Measurements from ENCODE around the gene IFT81. TPM values are rescaled to one million over a fixed set of nuclear protein-coding genes. Genes with fewer than 3 reads are reported as not detected.

The IFT81 gene
- total and polyA plus RNA-seq, 2 donors (not counting 3 experiments of a cell fraction or from before 2014, with no cell fraction given), result 2.4 to 9.8 TPM

DNA sequence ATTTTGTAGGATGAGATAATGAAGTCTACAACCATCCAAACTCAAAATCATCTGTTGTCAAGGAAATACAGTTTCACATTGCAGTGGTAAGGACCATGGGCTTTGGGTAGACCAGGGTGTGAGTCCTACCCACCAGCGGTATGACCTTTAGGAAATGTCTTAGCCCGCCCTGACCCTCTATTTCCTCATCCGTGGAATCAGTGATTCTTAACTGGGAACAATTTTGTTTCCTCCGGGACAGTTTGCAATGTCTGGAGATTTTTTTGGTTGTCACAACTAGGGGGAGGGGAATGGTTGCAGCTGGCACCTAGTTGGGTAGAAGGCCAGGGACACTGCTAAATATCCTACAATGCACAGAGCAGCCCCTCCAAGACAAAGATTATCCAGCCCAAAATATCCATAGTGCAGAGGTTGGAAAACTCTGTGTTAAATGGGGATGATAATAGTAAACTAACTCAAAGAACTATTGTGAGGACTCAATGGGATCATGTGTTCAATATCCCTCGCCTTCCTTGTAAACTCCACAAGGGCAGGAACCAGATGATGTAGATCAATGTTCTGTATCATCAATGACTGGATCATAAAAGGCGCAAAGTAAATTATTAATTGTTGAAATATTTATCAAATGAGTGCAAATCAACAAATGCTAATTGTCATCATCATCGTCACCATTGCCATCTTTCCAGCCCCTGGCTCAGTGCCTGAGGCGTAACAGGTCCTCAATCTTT, 15.7 kb upstream of the IFT81 start:
- Histone ChIP-seq H3K4me1 (ENCODE audit: control insufficient read depth, extremely low read depth, insufficient read depth, low read length) (peaks cover 15% of the 10 kb centered on the region), H3K79me2 (ENCODE audit: control insufficient read depth, insufficient read depth, low read length) (no peaks in the 10 kb centered on the region), H3K4me2 (ENCODE audit: insufficient read depth, low read length) (no peak overlapping the region), H2AFZ (ENCODE audit: low read depth, low read length) (no peak overlapping the region), H3K27ac (ENCODE audit: insufficient read depth, low read depth, low read length) (no peak overlapping the region), H3K4me3 (replicated peaks in 1 of 3; ENCODE audit: insufficient read depth in 1 of 3, low read depth in 1 of 3, low read length in 3 of 3) (no peak overlapping the region), H3K9ac (replicated peaks; ENCODE audit: extremely low read depth, insufficient read depth, low read length) (no peak overlapping the region), H3K27me3 (ENCODE audit: control insufficient read depth in 2 of 2, insufficient read depth in 2 of 2, low read length in 2 of 2) (no peaks in the 10 kb centered on the region), H3K36me3 (ENCODE audit: control insufficient read depth in 2 of 2, extremely low read depth in 1 of 2, insufficient read depth in 2 of 2, low read length in 2 of 2) (no peaks in the 10 kb centered on the region), H4K20me1 (replicated peaks; ENCODE audit: control insufficient read depth, extremely low read depth, insufficient read depth, low read length) (no peaks in the 10 kb centered on the region), H3K9me3 (replicated peaks; ENCODE audit: control insufficient read depth, insufficient read depth, low read length) (no peaks in the 10 kb centered on the region), H3K9me1 (replicated peaks; ENCODE audit: control insufficient read depth, extremely low read depth, insufficient read depth, low read length) (no peaks in the 10 kb centered on the region)
- CTCF ChIA-PET, result no interaction called here
- dilution Hi-C loops (cut with MboI; ENCODE audit: extremely low pct_ligation_motif_present, low sequenced_read_pairs), result no loop called here
- TF ChIP-seq, protein P1, sequence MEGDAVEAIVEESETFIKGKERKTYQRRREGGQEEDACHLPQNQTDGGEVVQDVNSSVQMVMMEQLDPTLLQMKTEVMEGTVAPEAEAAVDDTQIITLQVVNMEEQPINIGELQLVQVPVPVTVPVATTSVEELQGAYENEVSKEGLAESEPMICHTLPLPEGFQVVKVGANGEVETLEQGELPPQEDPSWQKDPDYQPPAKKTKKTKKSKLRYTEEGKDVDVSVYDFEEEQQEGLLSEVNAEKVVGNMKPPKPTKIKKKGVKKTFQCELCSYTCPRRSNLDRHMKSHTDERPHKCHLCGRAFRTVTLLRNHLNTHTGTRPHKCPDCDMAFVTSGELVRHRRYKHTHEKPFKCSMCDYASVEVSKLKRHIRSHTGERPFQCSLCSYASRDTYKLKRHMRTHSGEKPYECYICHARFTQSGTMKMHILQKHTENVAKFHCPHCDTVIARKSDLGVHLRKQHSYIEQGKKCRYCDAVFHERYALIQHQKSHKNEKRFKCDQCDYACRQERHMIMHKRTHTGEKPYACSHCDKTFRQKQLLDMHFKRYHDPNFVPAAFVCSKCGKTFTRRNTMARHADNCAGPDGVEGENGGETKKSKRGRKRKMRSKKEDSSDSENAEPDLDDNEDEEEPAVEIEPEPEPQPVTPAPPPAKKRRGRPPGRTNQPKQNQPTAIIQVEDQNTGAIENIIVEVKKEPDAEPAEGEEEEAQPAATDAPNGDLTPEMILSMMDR (IDR thresholded peaks at IDR 0.05; ENCODE audit: extremely low read depth in 1 of 2, insufficient read depth in 1 of 2, low read depth in 1 of 2, low read length in 2 of 2), result no peak
- TF ChIP-seq JUN (IDR thresholded peaks at IDR 0.05; ENCODE audit: borderline replicate concordance, insufficient read depth, insufficient read length, low read depth) (no peak), POLR2AphosphoS5 (IDR thresholded peaks at IDR 0.05; ENCODE audit: insufficient read depth, low read depth, low read length) (no peak), POLR2A (IDR thresholded peaks at IDR 0.05; ENCODE audit: low read depth, low read length) (no peak), GATA2 (IDR thresholded peaks at IDR 0.05; ENCODE audit: insufficient read depth, insufficient read length, low read depth, low read length) (no peak), MYC (IDR thresholded peaks at IDR 0.05; ENCODE audit: low read depth, low read length) (no peak), FOS (IDR thresholded peaks at IDR 0.05; ENCODE audit: borderline replicate concordance, insufficient read depth, low read length) (no peak), EZH2 (IDR thresholded peaks at IDR 0.05; ENCODE audit: borderline replicate concordance, low read depth, low read length, severe bottlenecking) (no peak)
- TF ChIP-seq, protein P2, sequence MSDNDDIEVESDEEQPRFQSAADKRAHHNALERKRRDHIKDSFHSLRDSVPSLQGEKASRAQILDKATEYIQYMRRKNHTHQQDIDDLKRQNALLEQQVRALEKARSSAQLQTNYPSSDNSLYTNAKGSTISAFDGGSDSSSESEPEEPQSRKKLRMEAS (IDR thresholded peaks at IDR 0.05; ENCODE audit: insufficient read depth, insufficient read length), result no peak
- DNase-seq (ENCODE audit: low read depth, low spot score) (no peak), FAIRE-seq (no peak)
- no TSS peak for BruUV-seq (replicated peaks)
- intact Hi-C loops (cut with micrococcal nuclease), result no loop called here
- POLR2A ChIA-PET, result no interaction called here

Data from endothelial cell of umbilical vein (primary cell).